Thyroid gland (tissue), 4 donors: ENCODE data around the gene DNAJC8. TPM values are rescaled to one million over a fixed set of nuclear protein-coding genes. Genes with fewer than 3 reads are reported as not detected.
A peak's percentile ranks its signal among the peaks of the same experiment; 100 is the strongest.

Experiments used
- DNase-seq, 2 donors: peaks; one replicate each; pipeline ENCODE4 v3.0.0-alpha.2; 2019
- H3K27ac ChIP-seq, 3 donors: fragments of 200-600 bp; sonication (generic); 1 replicate in 2 of 3; 2 replicates in 1 of 3; pipeline ENCODE4 v1.5.1; 2016 to 2019; ENCODE audit warnings: mild to moderate bottlenecking in 1 of 3, moderate library complexity in 1 of 3
- H3K27me3 ChIP-seq: fragments of 200-600 bp; sonication (generic); one replicate; pipeline ENCODE4 v1.5.1; 2019
- H3K36me3 ChIP-seq, 2 donors: fragments of 200-600 bp; sonication (generic); one replicate each; pipeline ENCODE4 v1.5.1; 2016 to 2019
- H3K4me1 ChIP-seq, 2 donors: fragments of 200-600 bp; sonication (generic); one replicate each; pipeline ENCODE4 v1.5.1; 2017 to 2019
- H3K4me3 ChIP-seq, 3 donors: fragments of 200-600 bp; sonication (generic); replicated peaks in 1 of 3; 1 replicate in 2 of 3; 2 replicates in 1 of 3; pipeline ENCODE4 v1.5.1; 2016; ENCODE audit warnings: mild to moderate bottlenecking in 1 of 3
- H3K9me3 ChIP-seq: fragments of 200-600 bp; sonication (generic); one replicate; pipeline ENCODE4 v1.5.1; 2017
- POLR2A ChIP-seq, 2 donors: fragments of 450-650 bp; IDR thresholded peaks; one replicate each; pipeline ENCODE4 v1.6.1; 2017; ENCODE audit warnings: antibody characterized with exemption in 2 of 2, mild to moderate bottlenecking in 2 of 2, moderate library complexity in 1 of 2
- WGBS, 2 donors: methylation state at CpG; one replicate each; pipeline ENCODE4 v1.1.5; 2017; 5-methylcytosine and 5-hydroxymethylcytosine counted together
- intact Hi-C: fragments of 100-400 bp; cut with DNase I; formaldehyde crosslinking; loops from one replicate; pipeline ENCODE4 v1.15.1; 2023
- total RNA-seq, 4 donors: library from RNA; depleted of rRNA; stranded (reverse); fragments of >200 nt; gene quantifications; one replicate each; pipeline ENCODE4 v1.2.3, GENCODE V29; 2016
- TF ChIP-seq, protein P1 (sequence below), 6 experiments: fragments of 200-600 bp in 3 of 6; fragments of 450-650 bp in 3 of 6; sonication (generic) in 3 of 6; IDR thresholded peaks; one replicate each; pipeline ENCODE4 v1.5.1; 2016 to 2019; ENCODE audit warnings: antibody characterized with exemption in 6 of 6, mild to moderate bottlenecking in 2 of 6, inconsistent platforms in 1 of 6, moderate library complexity in 1 of 6

The DNAJC8 gene
- total RNA-seq, 4 donors from 2014 or later = 59.5 to 76.7 (median 62.5) TPM

DNA sequence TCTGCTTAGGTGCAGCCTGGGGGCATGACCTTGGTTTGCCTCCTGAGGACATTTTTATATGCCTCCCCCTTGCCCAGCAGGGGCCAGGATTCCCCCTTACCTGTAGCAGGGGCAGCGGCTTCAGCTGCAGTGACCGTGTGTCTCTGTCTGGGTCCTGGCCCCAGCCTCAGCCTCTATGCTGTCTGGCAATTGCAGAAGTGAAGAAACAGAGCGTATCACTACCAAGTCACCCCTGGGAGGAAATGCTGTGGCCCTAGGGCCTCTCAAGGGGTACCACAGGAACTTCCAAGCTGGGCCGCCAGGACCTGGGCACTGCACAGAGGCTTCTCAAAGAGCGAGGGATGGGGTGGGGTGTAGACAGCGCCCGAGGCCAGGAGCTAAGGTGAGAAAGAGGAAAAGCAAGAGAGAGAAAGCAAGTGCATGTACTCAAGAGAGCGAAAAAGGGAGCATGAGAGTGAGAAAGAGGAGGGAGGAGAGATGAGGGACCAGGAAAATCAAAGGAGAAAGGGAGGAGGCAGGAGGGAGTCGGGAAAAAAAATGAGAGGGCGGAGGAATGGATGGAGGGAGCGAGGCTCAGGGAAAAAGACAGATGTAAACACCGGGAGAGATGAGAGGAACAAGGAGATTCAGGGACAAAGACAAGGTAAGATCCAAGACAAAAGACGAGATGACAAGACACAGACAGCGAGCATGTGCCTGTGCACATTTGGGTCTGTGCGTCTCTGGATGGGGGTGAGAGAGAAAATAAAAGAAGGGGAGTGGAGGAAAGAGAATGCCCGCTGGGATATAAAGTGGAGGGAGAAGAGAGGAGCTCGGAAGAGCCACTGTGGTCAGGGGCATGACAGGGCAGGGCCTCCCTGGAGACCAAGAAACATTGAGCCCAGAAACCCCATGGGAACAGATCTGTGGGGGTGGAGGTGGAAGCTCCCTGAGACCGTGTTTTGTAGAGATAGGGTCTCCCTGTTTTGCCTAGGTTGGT lies 56.0 kb downstream of the DNAJC8 start, which contains the start of gene PTAFR:
Gene PTAFR (minus strand): TSS at position 199 of the 979 bp plus-strand sequence. CDS start 25,669 bp downstream, outside the sequence.
- Histone ChIP-seq H3K36me3 (no peaks in the 10 kb centered on the region), H3K9me3 (no peaks in the 10 kb centered on the region), H3K4me3 (no peak within 1 kb of the TSS), H3K4me1 (peaks cover 58 to 64% of the 10 kb centered on the region in 2 donors), H3K27ac (peak within 1 kb of the TSS; percentile 81 to 91 (median 88)), H3K27me3 (no peaks in the 10 kb centered on the region)
- WGBS, 2 donors = 54 to 64% methylated on average over 17 to 18 of the region's 18 CpGs
- peak in 1 of 2 donors; percentile 38 for DNase-seq
- intact Hi-C loops = no loop called here
- TF ChIP-seq, protein P1, sequence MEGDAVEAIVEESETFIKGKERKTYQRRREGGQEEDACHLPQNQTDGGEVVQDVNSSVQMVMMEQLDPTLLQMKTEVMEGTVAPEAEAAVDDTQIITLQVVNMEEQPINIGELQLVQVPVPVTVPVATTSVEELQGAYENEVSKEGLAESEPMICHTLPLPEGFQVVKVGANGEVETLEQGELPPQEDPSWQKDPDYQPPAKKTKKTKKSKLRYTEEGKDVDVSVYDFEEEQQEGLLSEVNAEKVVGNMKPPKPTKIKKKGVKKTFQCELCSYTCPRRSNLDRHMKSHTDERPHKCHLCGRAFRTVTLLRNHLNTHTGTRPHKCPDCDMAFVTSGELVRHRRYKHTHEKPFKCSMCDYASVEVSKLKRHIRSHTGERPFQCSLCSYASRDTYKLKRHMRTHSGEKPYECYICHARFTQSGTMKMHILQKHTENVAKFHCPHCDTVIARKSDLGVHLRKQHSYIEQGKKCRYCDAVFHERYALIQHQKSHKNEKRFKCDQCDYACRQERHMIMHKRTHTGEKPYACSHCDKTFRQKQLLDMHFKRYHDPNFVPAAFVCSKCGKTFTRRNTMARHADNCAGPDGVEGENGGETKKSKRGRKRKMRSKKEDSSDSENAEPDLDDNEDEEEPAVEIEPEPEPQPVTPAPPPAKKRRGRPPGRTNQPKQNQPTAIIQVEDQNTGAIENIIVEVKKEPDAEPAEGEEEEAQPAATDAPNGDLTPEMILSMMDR (IDR thresholded peaks at IDR 0.05) = no peak
- no peak for TF ChIP-seq POLR2A (IDR thresholded peaks at IDR 0.05)

DNA sequence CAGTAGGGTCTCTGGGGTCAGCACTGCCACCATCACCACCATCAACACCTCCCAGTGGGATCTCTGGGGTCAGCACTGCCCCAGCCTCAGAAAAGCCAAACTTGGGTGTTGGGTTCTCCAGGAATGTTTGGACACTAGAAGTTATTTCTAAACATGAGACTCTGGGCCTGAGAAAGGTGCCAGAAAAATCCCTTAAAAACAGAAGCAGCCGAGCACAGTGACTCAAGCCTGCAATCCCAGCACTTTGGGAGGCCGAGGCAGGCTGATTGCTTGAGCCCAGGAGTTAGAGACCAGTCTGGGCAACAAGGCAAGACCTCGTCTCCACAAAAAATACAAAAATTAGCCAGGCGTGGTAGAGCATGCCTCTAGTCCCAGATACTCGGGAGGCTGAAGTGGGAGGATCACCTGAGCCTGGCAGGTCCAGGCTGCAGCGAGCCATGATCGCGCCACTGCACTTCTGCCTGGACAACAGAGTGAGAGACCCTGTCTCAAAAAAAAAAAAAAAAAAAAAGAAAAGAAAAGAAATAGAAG lies 56.8 kb downstream of the DNAJC8 start:
- TF ChIP-seq, protein P1 (IDR thresholded peaks at IDR 0.05) = no peak
- no peak for TF ChIP-seq POLR2A (IDR thresholded peaks at IDR 0.05)
- Histone ChIP-seq H3K36me3 (no peaks in the 10 kb centered on the region), H3K27ac (peak overlapping the region; percentile 81 to 91 (median 88))

DNA sequence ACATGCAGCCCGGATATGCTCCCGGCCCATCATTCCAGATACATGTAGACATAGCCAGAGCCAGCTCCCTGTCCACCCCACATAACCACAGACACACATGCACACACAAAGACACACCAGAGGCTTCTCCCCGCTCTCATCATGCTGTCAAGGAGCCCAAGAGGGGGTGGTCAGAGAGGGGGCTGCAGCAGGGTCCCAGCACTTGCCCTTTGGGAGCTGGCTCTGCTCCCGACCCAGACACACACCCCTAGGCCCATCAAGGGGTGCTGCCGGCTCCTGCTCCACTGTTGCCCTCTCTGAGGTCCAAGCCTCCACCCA lies 58.9 kb downstream of the DNAJC8 start:
- DNase-seq = no peak
- no peaks in the 10 kb centered on the region for H3K36me3 ChIP-seq
- no peaks in the 10 kb centered on the region for H3K9me3 ChIP-seq
- H3K4me1 ChIP-seq = peaks cover 55 to 63% of the 10 kb centered on the region in 2 donors
- H3K27me3 ChIP-seq = no peaks in the 10 kb centered on the region
- TF ChIP-seq POLR2A (IDR thresholded peaks at IDR 0.05) = no peak
- TF ChIP-seq, protein P1 (IDR thresholded peaks at IDR 0.05) = no peak
- intact Hi-C loops = no loop called here
- WGBS, 2 donors = 32 to 61% methylated on average over 2 to 4 of the region's 5 CpGs
- no peak overlapping the region for H3K4me3 ChIP-seq
- H3K27ac ChIP-seq = peak overlapping the region; percentile 81 to 91 (median 85)

More for the DNA sequence above, 56.8 kb downstream of the DNAJC8 start:
- H3K27me3 ChIP-seq = no peaks in the 10 kb centered on the region
- DNase-seq = peak; percentile 85 to 87
- intact Hi-C loops = no loop called here
- WGBS, 2 donors = 9 to 23% methylated on average over 7 to 8 of the region's 8 CpGs
- H3K4me3 ChIP-seq = no peak overlapping the region
- H3K4me1 ChIP-seq = peaks cover 58 to 68% of the 10 kb centered on the region in 2 donors
- no peaks in the 10 kb centered on the region for H3K9me3 ChIP-seq

DNA sequence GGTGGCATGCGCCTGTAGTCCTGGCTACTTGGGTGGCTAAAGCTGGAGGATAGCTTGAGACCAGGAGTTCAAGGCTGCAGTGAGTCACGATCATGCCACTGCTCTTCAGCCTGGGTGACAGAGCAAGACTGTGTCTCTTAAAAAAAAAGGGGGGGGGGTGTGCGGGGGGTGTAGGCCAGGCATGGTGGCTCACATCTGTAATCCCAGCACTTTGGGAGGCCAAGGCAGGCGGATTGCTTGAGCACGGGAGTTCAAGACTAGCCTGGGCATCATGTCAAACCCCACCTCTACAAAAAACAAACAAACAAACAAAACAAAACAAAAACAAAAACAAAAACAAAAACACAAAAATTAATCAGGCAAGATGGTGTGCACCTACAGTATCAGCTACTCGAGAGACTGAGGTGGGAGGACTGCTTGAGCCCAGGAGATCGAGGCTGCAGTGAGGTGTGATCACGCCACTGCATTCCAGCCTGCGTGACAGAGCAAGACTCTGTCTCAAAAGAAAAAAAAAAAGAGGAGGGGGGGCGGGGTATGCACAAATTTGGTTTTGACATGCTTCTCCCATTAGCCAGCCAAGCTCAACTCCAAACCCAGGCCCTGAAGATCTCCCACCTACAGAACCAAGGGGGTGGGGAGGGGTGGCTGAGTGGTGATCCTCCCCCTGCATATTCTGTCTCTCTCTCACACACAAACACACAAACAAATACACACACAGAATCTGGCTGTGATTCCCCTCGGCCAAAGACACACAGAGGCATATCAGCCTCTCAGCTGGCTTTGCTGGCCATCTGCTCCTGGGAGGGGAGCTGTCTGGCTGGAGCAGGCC lies 59.5 kb downstream of the DNAJC8 start:
- TF ChIP-seq, protein P1 (IDR thresholded peaks at IDR 0.05) = no peak
- TF ChIP-seq POLR2A (IDR thresholded peaks at IDR 0.05) = no peak
- DNase-seq = peak in 1 of 2 donors; percentile 52
- no peaks in the 10 kb centered on the region for H3K36me3 ChIP-seq
- H3K27me3 ChIP-seq = no peaks in the 10 kb centered on the region
- intact Hi-C loops = no loop called here
- peak overlapping the region; percentile 81 to 91 (median 85) for H3K27ac ChIP-seq
- 60 to 73% methylated on average over 11 of the region's 11 CpGs for WGBS, 2 donors
- H3K4me1 ChIP-seq = peaks cover 55 to 63% of the 10 kb centered on the region in 2 donors
- H3K9me3 ChIP-seq = no peaks in the 10 kb centered on the region
- H3K4me3 ChIP-seq = no peak overlapping the region
